OCI-LY1 (cell line): ENCODE measurements around the gene NMNAT1.

Source experiments
- EZH2 ChIP-seq: fragments of 200-600 bp; sonication (generic), shearing (Covaris generic); IDR thresholded peaks from 2 replicates; pipeline ENCODE4 v1.8.0; 2017; ENCODE audit warnings: borderline replicate concordance, mixed run types, mild to moderate bottlenecking, antibody characterized with exemption, low read length, moderate library complexity, mixed read lengths
- TF ChIP-seq, protein P1 (sequence below): fragments of 200-600 bp; sonication (generic), shearing (Covaris generic); IDR thresholded peaks from 2 replicates; pipeline ENCODE4 v1.5.1; 2017; ENCODE audit warnings: mild to moderate bottlenecking, antibody characterized with exemption, low read length, moderate library complexity, mixed read lengths

DNA sequence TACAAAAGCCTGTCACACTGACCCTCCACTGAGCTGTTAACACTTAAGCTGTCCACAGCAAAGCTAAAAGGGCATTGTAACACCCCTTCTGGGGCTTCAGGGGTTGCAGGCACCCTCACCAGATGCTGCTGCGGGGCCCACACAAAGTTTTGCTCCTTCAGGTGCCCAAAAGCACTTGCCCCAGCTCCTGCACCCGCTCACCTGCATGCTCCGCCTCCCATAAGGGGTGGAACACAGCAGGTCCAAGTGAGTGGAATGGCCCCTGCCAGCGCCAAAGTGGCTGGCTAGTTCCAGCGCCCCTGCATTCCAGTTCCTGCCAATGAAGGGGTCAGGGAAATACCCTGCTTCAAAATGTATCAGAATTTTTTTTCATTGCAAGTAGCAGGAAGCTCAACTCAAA, 46.5 kb downstream of the NMNAT1 start:
- TF ChIP-seq, protein P1, sequence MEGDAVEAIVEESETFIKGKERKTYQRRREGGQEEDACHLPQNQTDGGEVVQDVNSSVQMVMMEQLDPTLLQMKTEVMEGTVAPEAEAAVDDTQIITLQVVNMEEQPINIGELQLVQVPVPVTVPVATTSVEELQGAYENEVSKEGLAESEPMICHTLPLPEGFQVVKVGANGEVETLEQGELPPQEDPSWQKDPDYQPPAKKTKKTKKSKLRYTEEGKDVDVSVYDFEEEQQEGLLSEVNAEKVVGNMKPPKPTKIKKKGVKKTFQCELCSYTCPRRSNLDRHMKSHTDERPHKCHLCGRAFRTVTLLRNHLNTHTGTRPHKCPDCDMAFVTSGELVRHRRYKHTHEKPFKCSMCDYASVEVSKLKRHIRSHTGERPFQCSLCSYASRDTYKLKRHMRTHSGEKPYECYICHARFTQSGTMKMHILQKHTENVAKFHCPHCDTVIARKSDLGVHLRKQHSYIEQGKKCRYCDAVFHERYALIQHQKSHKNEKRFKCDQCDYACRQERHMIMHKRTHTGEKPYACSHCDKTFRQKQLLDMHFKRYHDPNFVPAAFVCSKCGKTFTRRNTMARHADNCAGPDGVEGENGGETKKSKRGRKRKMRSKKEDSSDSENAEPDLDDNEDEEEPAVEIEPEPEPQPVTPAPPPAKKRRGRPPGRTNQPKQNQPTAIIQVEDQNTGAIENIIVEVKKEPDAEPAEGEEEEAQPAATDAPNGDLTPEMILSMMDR, result no peak
- no peak for TF ChIP-seq EZH2
